HG03571 (cell line): Measurements from ENCODE around the gene FBXW8.

ENCODE experiments used
- ATAC-seq: cut with Tn5 transposase; IDR thresholded peaks from one replicate; pipeline ENCODE4 v1.9.1; 2021; ENCODE audit not compliant: unreplicated experiment

Gene FBXW8

DNA sequence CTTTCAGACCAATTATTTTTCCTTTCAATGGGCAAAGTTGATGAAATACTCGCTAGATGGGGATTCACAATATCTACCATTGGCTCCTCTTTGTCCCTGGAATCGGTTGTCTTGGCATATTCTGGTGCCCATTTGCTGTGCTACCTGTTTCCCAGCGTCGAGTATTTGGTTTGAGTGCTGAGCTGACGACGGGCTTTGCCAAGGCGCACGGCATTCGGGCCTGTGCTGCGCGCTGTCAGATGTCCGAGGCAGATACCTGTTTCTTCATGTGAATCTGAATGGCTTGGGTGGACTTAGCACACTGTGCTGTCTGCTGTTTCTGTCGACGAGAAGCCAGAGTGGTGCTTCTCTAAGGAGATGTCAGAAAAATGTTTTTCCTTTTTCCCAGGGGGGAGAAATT is 107.5 kb downstream of the FBXW8 start:
- no peak for ATAC-seq

DNA sequence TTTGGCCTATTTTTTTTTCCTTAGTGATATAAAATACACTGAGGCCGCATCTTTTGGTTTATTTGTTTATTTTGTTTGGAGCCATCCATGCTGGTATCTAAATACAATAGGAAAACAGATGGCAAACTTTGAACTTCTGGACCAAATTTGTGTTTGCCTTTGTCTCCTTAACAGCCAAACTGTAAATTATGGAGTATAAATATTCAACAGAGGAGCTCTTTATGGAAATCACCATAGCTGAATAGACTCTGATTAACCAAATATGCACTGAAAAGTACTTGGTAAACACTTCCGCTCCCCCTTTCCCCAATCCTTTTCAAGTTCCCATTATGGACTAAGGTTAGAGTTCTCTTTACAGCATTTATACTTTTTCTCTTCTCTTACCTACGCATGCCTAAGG is 107.9 kb downstream of the FBXW8 start:
- no peak for ATAC-seq

DNA sequence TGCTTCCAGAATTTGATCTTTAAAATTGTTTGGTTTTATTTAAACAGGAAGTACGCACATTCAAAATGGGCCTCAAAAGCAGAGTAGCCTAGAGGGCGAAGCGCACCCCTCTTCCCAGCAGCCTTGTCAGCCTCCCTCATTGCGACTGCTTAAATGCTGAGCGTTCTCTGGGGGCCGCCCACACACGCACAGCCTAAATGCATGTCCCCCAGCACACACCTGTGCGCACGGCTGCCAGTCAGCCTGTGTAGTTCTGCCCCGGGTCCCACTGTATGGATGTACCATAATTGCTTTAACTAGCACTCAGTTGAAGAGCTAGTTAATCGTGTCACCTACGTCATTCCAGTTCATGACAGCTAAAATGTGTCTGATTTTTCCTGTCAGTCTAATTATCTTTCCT is 109.1 kb downstream of the FBXW8 start:
- no peak for ATAC-seq

DNA sequence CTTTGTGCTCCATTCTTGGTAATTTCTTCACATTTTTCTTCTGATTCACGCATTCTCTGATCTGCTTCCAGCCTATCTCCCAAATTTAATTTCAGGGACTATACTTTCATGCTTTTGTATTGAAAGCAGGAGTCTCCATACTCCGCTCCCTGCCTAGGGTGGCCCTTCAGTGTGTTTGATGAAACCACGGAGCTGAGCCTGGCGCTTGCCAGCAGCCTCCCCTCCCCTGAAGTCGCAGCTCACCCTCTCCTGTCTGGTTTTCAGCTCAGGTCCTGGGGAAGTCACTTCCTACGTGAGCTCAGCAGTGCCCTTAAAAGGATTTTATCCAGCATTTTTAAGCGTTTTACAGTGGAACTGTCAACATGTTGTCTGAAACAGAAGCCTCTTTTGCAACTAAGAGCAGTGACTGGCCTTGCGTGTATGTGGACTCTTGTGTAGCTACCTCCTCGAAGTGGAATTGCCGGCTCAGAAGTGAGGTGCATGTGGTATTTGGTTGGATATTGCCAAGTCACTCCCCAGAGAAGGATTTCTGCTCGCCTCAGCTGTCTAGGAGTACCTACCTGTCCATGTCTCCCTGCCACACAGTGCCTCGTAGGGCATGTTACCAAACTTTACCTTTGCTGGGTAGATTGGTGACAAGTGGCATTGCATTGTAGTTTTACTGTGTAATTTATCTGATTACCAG is 109.9 kb downstream of the FBXW8 start:
- no peak for ATAC-seq

DNA sequence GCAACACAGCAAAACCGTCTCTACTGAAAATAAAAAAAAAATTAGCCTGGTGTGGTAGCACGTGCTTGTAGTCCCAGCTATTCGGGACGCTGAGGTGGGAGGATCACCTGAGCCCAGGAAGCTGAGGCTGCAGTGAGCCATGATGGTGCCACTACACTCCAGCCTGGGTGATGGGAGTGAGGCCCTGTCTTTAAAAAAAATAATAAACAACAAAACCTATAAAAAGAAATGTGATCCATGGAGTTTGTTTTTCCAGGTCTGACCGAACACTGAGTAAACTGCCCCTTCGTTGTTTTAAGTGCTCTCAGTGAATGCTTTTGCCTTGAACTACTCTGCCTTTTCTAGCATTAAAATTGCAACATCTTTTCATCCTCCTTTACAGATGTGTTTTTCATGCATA is 111.7 kb downstream of the FBXW8 start:
- no peak for ATAC-seq

DNA sequence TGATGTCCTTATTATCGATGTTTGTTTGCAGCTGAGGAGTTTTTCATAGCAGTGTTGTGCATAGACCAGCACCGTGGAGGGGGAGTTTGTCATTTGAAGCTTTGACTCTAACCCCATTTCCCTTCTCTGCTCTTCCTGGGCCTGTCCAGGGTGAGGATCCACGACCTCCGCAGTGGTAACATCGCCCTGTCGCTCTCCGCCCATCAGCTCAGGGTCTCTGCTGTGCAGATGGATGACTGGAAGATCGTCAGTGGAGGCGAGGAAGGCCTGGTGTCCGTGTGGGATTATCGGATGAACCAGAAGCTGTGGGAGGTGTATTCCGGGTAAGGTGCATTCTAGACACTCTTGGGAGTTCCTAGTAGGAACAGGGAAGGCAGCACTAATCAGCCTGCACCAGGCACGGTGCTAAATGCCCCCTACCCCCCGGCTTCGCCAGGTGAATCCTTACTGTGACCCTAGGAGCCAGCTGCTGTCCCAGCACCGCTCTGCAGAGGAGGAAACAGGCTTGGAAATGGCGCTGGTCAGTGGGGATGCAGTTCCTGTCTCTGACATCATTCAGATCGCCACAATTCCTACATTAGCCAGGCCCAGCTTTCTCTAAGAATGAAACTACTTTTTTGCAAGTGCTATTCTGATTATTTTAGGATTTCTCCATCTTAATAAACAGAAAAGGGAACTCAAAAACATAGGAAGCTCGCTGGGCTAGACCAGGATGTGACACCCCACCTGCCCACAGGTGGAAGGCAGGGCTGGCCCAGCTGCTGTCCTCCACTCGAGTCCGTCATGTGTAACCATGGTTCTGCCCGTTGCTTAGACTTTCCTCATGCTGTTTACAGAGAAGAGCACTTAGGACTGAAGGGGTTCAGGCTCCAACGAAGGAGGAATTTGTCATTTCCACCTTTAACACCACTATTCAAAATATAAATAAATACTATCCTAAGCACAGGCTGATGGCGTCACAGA is 113.5 kb downstream of the FBXW8 start:
- no peak for ATAC-seq

DNA sequence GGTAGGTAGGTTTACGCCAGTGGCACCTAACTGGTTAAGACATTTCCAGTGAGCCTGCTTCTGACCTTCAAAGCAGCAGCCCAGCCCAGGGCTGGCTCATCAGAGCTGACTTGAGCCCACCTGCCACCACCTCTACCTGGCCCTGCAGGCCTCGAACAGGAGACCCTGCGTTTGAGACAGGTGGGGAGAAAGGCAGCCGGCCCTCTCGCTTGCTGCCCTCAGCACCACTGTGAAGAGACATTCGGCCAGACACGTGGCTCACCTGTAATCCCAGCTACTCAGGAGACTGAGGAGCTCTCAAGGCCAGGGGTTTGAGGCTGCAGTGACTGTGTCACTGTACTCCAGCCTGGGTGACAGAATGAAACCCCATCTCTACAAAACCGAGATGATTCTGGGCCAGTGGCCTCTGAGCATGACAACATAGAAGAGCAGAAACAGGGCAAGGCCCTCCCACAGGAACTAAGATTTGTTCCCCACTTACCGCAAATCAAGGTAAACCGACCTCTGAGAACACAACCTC is 114.3 kb downstream of the FBXW8 start:
- no peak for ATAC-seq

DNA sequence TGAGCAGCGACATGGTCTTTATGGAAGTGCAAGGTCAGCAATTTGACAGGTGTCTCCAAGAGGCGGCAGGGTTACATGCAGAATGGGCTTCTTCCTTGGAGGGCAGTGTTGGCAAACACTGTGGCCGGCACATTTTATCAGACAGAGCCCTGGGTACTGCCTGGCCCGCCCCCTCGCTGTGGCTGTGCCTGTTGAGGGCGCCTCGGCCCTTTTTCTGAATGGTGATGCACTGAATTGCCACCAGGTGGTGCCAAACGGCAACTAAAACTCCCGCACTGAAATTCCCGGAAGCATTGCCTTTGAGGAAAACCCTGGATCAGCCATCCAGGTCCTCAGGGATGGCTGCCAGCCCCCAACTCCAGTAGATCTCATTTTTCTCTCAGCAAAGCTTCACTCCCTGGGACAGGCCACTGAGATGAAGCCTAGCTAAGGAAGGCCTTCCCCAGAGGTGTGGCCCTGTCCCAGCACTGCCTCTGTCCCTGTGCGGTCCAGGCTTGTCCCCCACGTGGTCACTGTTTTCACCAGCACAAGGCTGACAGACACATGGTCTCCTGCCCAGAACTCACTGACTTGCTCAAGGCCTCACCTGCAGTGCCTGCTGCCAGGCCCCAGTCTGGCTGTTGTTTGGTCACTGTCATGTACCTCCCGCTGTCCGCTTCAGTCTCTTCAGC is 114.9 kb downstream of the FBXW8 start:
- peak; percentile 73 for ATAC-seq

DNA sequence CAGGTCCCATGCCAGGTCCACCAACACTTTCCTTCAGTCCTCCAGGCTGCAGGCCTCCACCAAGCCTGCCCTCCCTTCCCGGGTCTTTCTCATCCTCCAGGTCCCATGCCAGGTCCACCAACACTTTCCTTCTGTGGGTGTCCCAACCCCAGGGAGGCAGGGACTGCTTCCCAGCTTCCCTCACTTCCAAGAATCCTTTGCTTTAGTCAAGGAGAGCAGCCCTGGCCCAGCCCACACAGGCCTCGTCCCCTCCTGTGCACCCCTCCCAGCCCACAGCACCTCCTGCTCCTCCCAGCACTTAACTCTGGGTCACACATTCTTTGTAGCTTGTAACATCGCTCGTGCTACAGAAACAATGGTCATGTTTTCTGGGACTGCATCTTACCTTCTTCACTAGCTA is 115.6 kb downstream of the FBXW8 start:
- ATAC-seq: no peak

DNA sequence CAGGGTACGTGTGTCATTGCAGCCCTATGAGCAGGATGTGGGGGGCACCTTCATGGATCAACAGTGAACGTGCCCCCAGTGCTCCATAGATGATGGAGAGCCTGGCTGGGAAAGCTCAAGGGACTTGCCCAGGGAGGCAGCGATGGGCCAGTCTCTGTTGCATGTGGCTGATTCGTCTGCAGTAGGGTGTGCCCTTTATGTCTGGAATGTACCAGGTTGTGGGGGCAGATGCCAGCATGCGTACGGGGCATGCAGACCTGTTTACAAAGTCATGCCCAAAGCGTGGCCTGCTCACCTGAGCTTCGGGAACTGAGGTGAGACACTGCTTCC is 116.1 kb downstream of the FBXW8 start:
- ATAC-seq: no peak

DNA sequence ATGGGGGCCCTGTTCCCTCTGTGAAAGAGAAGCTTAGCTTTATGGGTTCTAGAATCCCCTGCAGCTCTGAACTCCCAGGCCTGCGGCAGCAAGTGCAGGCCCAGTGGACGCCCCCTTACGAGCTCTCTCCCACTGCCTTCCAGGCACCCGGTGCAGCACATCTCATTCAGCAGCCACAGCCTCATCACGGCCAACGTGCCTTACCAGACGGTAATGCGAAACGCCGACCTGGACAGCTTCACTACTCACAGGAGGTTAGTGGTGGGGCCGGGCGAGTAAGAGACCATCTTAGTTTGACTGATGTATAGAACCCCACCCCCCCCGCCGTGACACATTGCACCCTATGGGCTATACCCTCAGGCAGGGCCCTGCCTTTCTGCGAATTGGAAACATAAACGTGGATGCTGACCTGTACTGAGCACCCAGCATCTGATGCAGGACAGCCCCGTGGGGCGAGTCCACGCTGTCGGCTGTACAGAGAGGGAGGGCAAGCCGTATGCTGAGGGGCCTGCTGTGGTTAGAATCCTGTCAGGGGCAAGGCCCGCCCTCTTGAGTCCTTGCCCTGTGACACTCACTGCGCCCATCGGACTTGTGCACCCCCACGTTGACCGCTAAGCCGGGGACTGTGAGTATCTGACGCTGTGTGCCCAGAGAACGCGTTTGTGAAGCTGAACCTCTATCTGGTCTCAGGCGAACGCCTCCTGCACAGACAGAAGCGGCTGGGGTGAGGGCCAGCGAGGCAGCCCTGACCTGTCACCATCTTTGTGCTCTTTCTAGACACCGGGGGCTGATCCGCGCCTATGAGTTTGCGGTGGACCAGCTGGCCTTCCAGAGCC is 116.7 kb downstream of the FBXW8 start:
- no peak for ATAC-seq

DNA sequence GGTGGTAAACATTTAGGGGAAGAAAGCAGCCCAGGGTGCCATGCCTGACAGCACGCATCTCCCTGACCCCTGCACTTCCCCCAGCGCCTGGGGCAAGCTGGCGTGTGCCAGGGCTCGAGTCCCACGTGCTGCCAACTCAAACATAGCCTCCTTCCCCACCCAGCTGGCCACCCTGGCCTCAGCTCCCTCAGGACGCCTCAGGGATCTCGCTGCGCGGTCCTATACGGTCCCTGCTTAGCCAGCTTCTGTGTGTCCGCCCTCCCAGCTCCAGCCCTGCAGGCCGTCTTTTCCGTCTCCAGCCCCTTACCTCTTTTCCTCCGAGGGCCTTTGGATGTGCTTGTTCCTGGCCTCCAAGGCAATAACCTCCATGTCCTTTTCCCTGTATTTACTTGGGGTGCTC is 117.5 kb downstream of the FBXW8 start:
- ATAC-seq: no peak

DNA sequence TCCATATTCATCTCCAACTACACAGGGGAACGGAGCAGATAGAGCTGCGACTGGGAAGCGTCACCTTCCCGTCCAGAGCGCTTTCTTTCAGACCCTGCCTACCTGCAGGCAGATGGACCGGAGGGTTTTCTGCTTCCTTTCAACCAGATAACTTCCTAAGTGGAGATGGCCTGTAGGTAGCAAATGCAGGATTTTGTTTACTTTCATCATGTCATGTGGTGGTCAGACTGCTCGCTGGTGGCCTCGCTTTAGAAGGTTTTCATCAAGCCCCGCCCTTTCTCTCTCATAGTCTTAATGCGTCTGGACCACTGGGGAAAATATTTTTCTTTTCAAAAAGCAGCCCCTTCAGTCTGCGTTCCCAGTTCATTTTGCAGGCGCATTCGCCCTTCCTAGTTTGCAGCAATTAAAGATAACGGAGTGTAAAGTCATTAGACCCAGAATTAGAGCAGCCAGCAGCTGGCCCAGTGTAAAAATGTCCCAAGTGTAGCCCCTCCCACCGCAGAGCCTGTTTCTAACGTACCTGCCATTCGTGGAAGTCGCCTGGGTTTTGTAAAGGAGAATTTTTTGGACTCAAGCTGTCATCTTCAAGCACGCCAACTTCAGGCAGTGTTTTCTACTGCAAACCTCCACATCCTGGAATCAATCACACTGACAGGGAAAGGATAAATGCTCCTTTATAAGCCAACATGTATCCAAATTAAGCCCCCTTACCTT is 119.6 kb downstream of the FBXW8 start:
- ATAC-seq: no peak

DNA sequence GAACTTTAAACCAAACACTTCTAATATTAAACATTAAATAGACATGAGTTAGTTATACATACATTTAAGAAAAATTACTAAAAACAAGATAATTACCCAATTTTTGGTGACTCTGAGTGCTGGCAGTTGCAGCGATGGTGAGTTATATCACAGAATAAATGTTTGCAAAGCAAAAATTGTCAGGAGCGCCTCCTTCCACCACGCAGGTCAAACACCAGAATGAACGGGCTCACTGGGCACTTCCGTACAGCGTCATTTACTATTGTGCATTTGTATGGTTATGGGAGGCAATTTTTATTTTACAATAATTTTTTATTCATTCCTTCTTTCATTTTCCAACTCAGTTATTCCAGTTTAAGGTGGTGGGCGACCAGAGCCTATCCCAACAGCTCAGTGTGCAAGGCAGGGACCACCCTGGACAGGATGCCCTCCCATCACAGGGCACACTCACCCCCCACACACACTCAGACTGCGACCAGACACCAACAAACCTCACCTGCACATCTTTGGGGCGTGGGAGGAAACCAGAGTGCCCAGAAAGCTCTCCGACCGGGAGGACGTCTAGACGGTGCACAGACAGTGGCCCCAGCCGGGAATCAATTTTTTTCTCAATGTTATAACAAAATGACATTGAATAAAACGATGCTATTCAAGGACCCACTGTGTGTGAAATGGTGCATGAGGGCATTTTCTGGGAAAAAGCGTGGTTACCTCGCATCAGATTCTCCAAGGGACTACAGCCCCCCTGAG is 121.3 kb downstream of the FBXW8 start:
- ATAC-seq: no peak

DNA sequence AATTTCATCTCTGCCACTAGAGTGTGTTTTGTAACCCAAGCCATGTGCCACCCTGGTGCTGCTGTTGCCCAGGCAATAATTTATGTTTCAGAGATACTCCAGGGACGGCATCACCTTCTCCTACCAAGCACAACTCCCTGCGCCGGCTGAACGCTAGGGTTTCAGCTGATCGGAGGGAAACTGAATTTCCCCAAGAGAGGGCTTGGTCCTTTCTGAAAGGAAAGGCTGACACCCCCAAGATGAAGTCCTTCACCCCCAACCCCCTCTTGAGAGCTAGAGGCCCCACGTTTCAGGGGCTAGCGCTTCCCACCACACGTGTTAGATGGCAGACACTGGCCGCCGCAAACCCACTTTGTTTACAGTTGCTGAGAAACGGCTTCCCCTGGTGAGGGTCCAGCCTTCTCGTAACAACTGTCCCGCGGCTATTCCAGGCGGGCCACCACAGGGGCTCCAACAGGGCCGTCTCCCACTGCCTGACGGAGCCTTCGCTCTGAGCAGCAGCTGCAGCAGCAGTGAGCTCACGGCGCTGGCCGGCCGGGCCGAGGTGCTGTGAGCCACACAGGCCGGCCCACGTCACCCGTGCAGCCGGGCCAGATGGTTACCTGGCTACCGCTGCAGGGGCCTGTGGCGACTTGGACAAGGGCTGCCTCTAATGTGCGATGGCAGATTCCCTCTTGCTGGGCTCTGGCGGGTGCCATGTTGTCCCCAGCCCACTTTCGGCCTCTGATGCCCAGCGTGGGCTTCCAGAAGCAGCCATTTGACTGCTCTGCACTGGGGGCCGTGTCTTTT is 122.0 kb downstream of the FBXW8 start:
- ATAC-seq: no peak

DNA sequence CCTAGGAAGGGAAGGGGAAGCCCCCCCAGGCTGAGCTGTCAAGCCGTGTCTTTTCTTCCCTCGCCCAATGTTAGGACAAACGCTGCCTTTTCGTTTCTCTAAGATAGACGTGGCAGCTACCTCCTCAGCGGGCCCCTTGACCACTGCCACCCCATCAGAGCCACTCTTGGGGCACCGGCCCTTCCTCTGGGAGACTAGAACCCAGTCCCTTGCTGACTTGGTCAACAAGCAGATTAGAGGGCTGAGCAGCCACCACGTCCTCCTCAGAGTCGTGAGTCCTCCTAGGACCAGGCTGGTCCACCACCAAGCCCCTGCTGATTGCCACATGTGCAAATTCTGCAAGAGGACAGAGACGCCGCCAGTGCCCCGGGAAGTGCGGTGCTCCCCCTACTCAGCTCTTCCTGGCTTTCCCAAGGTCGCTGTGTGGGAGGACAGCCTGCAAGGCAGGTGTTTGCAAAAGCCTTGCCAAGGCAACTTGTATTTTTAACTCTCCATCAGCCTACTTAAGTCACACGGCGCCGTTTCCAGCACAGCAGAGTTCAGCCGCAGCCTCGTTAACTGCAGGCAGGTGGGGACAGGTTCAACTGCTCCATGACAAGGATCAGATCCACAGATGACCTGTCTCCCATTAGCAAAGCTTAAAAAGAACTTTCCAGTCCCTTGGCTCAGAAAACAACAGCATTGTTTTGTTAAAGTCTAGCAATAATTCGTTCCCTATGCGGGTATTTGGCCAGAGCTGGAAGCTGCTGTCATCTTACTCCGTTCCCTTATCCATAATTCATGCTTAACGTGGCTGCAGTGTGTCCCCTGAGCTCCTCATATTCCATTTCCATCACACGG is 122.9 kb downstream of the FBXW8 start:
- ATAC-seq: no peak

DNA sequence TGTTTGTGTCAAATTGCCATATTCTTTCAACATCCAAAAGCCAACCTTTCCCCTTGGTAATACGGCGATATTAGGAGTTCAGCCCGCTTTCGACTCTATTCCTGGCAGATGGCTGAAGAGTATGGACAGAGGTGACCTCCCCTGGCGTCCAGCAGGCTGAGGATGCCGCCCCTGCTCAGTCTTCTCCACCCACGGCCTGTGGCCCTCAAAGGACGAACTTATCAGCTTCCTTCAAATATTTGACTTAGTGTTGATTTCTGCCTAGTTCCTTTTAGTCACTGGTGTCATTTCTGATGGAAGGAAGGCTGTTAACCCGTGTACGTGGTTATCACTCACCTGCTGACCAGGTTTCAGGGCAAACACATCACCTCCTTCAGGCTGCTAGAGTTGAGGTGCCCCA is 123.5 kb downstream of the FBXW8 start:
- no peak for ATAC-seq

DNA sequence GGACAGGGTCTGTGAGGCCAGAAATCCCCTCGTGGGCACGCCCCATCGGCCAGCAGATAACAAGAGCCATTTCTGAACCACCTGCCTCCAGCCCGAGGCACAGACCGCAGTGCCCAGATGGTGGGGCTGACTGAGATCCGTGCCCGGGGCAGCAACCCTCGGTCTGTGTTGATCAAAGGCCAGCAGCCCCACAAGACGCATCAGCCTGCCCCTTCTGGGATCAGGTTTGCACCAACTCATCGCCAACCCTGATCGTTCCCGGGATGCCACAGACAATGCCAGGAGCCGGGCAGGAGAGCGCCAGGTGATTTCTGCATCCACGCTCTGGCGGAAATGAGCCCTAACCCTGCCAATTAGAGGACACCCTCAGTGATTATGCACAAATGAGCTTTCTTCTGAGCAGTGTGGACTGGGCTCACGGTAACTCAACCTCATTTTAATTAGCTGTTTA is 124.0 kb downstream of the FBXW8 start:
- no peak for ATAC-seq
